ENCODE measurements around the gene PLOD3.
"Not testable (repeated sequence)": the region's sequence is repeated elsewhere in the genome, so short reads cannot be mapped to it uniquely, and the experiment has no call there.

- TF ChIP-seq CTCF (IDR thresholded peaks at IDR 0.05; ENCODE audit: insufficient read depth, low read length, poor library complexity, severe bottlenecking); EZH2phosphoT487 (conservative IDR thresholded peaks at IDR 0.05; ENCODE audit: low read length): not testable (repeated sequence)
Observed at GRCh38 chr7:101253199-101253598, 35.8 kb upstream of the PLOD3 start.

Data from SU-DHL-6 (cell line).